ENCODE data around the gene NSMCE1. TPM values are rescaled to one million over a fixed set of nuclear protein-coding genes. Genes with fewer than 3 reads are reported as not detected.

Gene NSMCE1
- total RNA-seq, 1 donor from 2014 or later = 53.0 TPM

DNA sequence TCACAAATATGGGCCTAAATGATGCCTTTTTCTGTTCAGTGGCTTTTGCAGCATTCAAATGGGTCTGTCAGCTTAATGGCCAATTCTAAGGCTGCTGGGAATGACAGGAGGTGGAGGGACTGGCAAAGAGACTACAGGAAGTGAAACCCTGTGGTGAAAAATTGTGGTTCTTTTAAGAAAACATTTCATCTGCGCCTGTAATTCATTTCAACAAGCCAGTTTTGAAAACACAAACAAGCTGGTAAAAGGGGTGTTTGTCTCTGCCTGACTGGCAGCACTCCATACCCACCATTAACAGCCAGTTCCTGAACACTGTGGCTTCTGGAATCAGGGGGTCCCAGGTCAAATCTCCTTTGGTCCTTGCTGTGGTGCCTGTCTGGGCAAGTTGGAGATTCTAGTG is 68.8 kb downstream of the NSMCE1 start:
- H3K4me1 ChIP-seq = peaks cover 16% of the 10 kb centered on the region
- ATAC-seq = no peak
- intact Hi-C loops (cut with DNase I) = no loop called here
- TF ChIP-seq, protein P1, sequence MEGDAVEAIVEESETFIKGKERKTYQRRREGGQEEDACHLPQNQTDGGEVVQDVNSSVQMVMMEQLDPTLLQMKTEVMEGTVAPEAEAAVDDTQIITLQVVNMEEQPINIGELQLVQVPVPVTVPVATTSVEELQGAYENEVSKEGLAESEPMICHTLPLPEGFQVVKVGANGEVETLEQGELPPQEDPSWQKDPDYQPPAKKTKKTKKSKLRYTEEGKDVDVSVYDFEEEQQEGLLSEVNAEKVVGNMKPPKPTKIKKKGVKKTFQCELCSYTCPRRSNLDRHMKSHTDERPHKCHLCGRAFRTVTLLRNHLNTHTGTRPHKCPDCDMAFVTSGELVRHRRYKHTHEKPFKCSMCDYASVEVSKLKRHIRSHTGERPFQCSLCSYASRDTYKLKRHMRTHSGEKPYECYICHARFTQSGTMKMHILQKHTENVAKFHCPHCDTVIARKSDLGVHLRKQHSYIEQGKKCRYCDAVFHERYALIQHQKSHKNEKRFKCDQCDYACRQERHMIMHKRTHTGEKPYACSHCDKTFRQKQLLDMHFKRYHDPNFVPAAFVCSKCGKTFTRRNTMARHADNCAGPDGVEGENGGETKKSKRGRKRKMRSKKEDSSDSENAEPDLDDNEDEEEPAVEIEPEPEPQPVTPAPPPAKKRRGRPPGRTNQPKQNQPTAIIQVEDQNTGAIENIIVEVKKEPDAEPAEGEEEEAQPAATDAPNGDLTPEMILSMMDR (IDR thresholded peaks at IDR 0.05) = no peak
- H3K27ac ChIP-seq = peak overlapping the region; percentile 49
- H3K36me3 ChIP-seq = no peaks in the 10 kb centered on the region
- H3K9me3 ChIP-seq = no peaks in the 10 kb centered on the region
- no peaks in the 10 kb centered on the region for H3K27me3 ChIP-seq (ENCODE audit: low read depth)
- no peak for DNase-seq
- no peak overlapping the region for H3K4me3 ChIP-seq

- Histone ChIP-seq H3K36me3 (no peaks in the 10 kb centered on the region), H3K9me3 (no peaks in the 10 kb centered on the region), H3K4me1 (peaks cover 11% of the 10 kb centered on the region), H3K27me3 (ENCODE audit: low read depth) (no peaks in the 10 kb centered on the region), H3K4me3 (no peak overlapping the region), H3K27ac (no peak overlapping the region)
- DNase-seq = no peak
- TF ChIP-seq, protein P1 (IDR thresholded peaks at IDR 0.05) = no peak
- intact Hi-C loops (cut with DNase I) = no loop called here
- no peak for ATAC-seq
Observed at GRCh38 chr16:27199235-27199586, 69.4 kb downstream of the NSMCE1 start.

DNA sequence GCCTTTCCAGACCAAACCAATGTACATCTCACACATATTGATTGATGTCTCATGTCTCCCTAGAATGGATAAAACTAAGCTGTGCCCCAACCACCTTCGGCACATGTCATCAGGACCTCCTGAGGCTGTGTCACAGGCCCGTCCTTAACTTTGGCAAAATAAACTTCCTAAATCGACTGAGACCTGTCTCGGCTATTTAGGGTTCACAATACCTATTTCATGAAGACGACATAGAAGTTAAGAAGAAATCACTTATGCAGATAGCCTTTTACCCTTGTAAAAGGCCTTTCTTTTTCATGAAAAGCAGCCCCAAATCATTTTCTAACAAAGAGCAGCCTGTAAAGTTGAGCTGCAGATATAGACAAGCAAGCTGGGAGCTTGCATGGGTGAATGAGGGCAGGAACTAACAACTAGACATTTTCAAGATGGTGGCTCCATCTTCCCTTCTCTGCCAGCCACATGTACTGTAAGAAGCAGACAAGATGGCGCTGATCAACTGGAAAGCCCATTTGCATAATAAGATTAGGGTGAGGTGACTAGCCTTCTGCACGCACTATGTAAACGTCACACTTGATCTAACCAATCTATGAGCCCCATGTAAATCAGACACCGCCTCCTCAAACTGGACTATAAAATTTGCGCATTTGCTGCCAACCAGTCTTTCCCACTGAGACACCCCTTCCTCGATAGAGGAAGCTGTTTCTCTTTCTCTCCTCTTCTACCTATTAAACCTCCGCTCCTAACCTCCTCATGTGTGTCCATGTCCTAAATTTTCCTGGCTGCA is 69.9 kb downstream of the NSMCE1 start:
- peaks cover 10% of the 10 kb centered on the region for H3K4me1 ChIP-seq
- no peak overlapping the region for H3K4me3 ChIP-seq
- no peaks in the 10 kb centered on the region for H3K27me3 ChIP-seq (ENCODE audit: low read depth)
- H3K27ac ChIP-seq = no peak overlapping the region
- intact Hi-C loops (cut with DNase I) = no loop called here
- ATAC-seq (no peak), DNase-seq (no peak)
- no peaks in the 10 kb centered on the region for H3K9me3 ChIP-seq
- H3K36me3 ChIP-seq = no peaks in the 10 kb centered on the region
- TF ChIP-seq, protein P1 (IDR thresholded peaks at IDR 0.05) = no peak

- TF ChIP-seq, protein P1 (IDR thresholded peaks at IDR 0.05) = no peak
- Histone ChIP-seq H3K9me3 (no peaks in the 10 kb centered on the region), H3K36me3 (no peaks in the 10 kb centered on the region), H3K4me3 (no peak overlapping the region), H3K4me1 (peaks cover 4% of the 10 kb centered on the region), H3K27ac (no peak overlapping the region), H3K27me3 (ENCODE audit: low read depth) (no peaks in the 10 kb centered on the region)
- ATAC-seq = no peak
- intact Hi-C loops (cut with DNase I) = no loop called here
- no peak for DNase-seq
Observed at GRCh38 chr16:27197004-27197403, 71.6 kb downstream of the NSMCE1 start.

DNA sequence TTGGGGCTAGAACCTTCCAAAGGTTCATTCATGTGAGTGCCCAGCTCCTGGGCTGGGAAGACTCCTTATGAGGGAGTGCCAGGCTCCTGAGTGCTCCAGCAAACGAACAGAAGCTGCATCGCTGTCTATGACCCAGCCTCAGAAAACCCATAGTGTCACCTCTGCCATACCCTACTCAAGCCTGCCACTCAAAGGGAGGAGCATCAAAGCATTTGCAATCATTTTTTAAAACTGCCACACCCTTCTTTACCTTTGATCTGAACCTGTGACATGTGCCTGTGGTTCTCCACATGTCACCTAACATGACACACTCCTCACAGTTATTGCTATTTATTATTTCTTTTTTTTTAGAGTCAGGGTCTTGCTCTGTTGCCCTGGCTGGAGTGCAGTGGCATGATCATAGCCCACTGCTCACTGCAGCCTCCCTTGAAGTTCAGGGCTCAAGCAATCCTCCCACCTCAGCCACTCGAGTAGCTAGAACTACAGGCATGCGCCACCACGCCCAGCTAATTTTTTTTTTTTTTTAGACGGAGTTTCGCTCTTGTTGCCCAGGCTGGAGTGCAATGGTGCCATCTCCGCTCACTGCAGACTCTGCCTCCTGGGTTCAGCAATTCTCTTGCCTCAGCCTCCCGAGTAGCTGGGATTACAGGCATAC is 72.5 kb downstream of the NSMCE1 start:
- intact Hi-C loops (cut with DNase I) = no loop called here
- H3K4me1 ChIP-seq = peaks cover 4% of the 10 kb centered on the region
- no peak for DNase-seq
- no peak overlapping the region for H3K27ac ChIP-seq
- H3K9me3 ChIP-seq = no peaks in the 10 kb centered on the region
- no peak overlapping the region for H3K4me3 ChIP-seq
- TF ChIP-seq, protein P1 (IDR thresholded peaks at IDR 0.05) = no peak
- no peak for ATAC-seq
- H3K27me3 ChIP-seq (ENCODE audit: low read depth) = no peaks in the 10 kb centered on the region
- no peaks in the 10 kb centered on the region for H3K36me3 ChIP-seq
